K562 (cell line): Measurements from ENCODE around the gene PLD3.

Experiments used
- ARID2 ChIP-seq: fragments of 450-650 bp; IDR thresholded peaks from 2 replicates; pipeline ENCODE4 v1.6.1; 2017; ENCODE audit warnings: antibody characterized with exemption, mild to moderate bottlenecking
- C11orf30 ChIP-seq: fragments of 450-650 bp; IDR thresholded peaks from 2 replicates; pipeline ENCODE4 v1.6.1; 2016; ENCODE audit warnings: low read depth, mild to moderate bottlenecking
- CTCF ChIP-seq, 3 experiments: IDR thresholded peaks in 2 of 3; conservative IDR thresholded peaks in 1 of 3; 2 replicates each; pipeline ENCODE4 v1.5.1; 2011 to 2012; ENCODE audit warnings: low read length in 3 of 3, mild to moderate bottlenecking in 3 of 3, control low read depth in 2 of 3, improper control_type of control experiment in 1 of 3, inconsistent platforms in 1 of 3, low read depth in 1 of 3, mixed read lengths in 1 of 3, moderate library complexity in 1 of 3; ENCODE audit not compliant: insufficient read depth in 2 of 3
- ELF1 ChIP-seq: fragments of 200-800 bp; sonication (Bioruptor generic); IDR thresholded peaks from 2 replicates; pipeline ENCODE4 v1.6.1; 2016; ENCODE audit warnings: missing genetic modification characterization, missing compliant biosample characterization
- HNRNPK ChIP-seq: fragments of 200-400 bp; formaldehyde crosslinking; IDR thresholded peaks from one replicate; pipeline ENCODE4 v1.6.1; 2018; ENCODE audit warnings: mild to moderate bottlenecking, low read depth, low read length; ENCODE audit not compliant: poor library complexity, severe bottlenecking
- IRF9 ChIP-seq: fragments of 450-650 bp; IDR thresholded peaks from 2 replicates; pipeline ENCODE4 v1.6.1; 2016; ENCODE audit warnings: missing biosample characterization, missing genetic modification characterization
- MLX ChIP-seq, 2 experiments: fragments of 450-650 bp in 1 of 2; sonication (generic) in 1 of 2; formaldehyde crosslinking; conservative IDR thresholded peaks; 2 replicates each; pipeline versions ENCODE4 v1.4.0 to v1.8.1; 2020 to 2022; ENCODE audit warnings: mild to moderate bottlenecking in 1 of 2, missing genetic modification reagents in 1 of 2
- POLR2G ChIP-seq: fragments of 200-400 bp; formaldehyde crosslinking; IDR thresholded peaks from 2 replicates; pipeline ENCODE4 v1.6.1; 2017; ENCODE audit warnings: low read depth, mild to moderate bottlenecking, antibody characterized with exemption, low read length, moderate library complexity
- TAF1 ChIP-seq: IDR thresholded peaks from 2 replicates; pipeline ENCODE4 v1.6.1; 2011; ENCODE audit warnings: mild to moderate bottlenecking, low read length, moderate library complexity; ENCODE audit not compliant: insufficient read depth, control insufficient read depth, severe bottlenecking; ENCODE audit errors: extremely low read depth
- TBL1XR1 ChIP-seq, 2 experiments: IDR thresholded peaks; 2 replicates each; pipeline ENCODE4 v1.6.1; 2012; ENCODE audit warnings: improper control_type of control experiment in 2 of 2, low read length in 2 of 2, mild to moderate bottlenecking in 1 of 2
- ZBTB1 ChIP-seq: sonication (generic); formaldehyde crosslinking; IDR thresholded peaks from 2 replicates; pipeline ENCODE4 v1.8.1; 2023; ENCODE audit warnings: missing genetic modification reagents, low read depth, mild to moderate bottlenecking, borderline replicate concordance
- ZBTB43 ChIP-seq: sonication (generic); formaldehyde crosslinking; IDR thresholded peaks from 2 replicates; pipeline ENCODE4 v1.8.0; 2023; ENCODE audit warnings: mild to moderate bottlenecking, missing genetic modification reagents

- TF ChIP-seq TBL1XR1 (IDR thresholded peaks at IDR 0.05; ENCODE audit: low read length in 2 of 2) (no peak), ELF1 (tag) (no peak), ZBTB43 (CRISPR knock-in tag) (no peak), CTCF (IDR thresholded peaks at IDR 0.05 in 2 of 3, conservative IDR thresholded peaks at IDR 0.05 in 1 of 3; ENCODE audit: insufficient read depth in 2 of 3, low read depth in 1 of 3, low read length in 3 of 3) (no peak), HNRNPK (no peak), ARID2 (no peak), IRF9 (no peak), C11orf30 (no peak), TAF1 (no peak), POLR2G (no peak), MLX (CRISPR knock-in tag; conservative IDR thresholded peaks at IDR 0.05) (no peak), ZBTB1 (CRISPR knock-in tag) (no peak)
Observed at GRCh38 chr19:40339018-40339728, 9.3 kb upstream of the PLD3 start.
